Measurements from ENCODE around the gene SPPL2B. TPM values are rescaled to one million over a fixed set of nuclear protein-coding genes. Genes with fewer than 3 reads are reported as not detected.
"Not testable (repeated sequence)": the region's sequence is repeated elsewhere in the genome, so short reads cannot be mapped to it uniquely, and the experiment has no call there.

SPPL2B gene
- total and polyA plus RNA-seq, 4 donors: 30.2 to 140 (median 73.4) TPM

DNA sequence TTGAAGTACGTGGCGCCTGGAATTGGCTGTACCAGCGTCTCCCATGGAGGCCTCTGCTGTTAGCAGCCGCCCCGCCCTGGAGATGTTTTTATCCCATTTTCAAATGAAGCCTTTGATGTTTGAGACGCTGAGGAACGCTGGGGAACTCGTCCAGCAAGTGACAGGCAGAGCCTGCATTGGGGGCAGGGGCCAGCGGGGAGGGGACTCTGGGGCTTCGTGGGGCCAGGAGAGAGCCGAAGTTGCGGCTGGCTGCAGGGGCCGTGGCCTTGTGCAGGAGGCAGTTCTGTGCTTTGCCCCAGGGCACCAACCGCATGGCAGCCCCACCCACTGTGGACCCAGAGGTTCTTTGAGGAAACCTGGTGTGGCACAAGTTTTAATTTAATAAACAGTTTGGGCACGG is 13.5 kb downstream of the SPPL2B start:
- WGBS (ENCODE audit: insufficient coverage): 83% methylated on average over 14 of the region's 15 CpGs
- no peak overlapping the region for H3K27ac ChIP-seq (ENCODE audit: low read depth, low read length)

DNA sequence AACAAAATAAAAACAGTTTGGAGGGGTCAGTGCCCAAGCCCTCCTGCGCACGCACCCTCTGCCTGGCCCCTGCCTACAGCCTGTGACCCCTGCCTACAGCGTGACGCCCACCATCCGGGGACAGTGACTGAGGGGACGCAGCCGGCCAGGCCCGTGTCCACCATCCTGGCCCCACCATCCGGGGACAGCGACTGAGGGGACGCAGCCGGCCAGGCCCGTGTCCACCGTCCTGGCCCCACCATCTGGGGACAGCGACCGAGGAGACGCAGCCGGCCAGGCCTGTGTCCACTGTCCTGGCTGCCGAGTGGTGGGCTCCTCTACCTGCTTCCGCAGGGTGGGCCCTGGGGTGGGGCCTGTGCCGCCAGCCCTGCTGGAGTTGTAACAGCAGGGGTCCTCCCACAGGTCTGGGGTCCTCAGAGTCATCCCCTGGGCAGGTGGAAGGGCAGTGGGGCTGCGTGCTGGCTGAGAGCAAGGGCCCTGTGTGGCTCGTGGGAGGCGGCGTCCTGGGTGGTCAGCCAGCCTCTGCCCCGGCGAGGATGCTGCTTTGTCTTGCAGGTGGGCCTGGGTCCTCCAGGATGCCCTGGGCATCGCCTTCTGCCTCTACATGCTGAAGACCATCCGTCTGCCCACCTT is 14.3 kb downstream of the SPPL2B start:
- Histone ChIP-seq H3K36me3 (ENCODE audit: control insufficient read depth, insufficient read depth, low read length) (peaks cover 90% of the 10 kb centered on the region), H3K9me3 (ENCODE audit: control insufficient read depth, insufficient read depth, low read length) (no peaks in the 10 kb centered on the region), H3K27ac (ENCODE audit: low read depth, low read length) (no peak overlapping the region), H3K27me3 (ENCODE audit: control insufficient read depth, insufficient read depth, low read length) (no peaks in the 10 kb centered on the region), H3K4me3 (ENCODE audit: low read depth, low read length) (no peak overlapping the region), H3K4me1 (ENCODE audit: control insufficient read depth, insufficient read depth, low read length) (peaks cover 11% of the 10 kb centered on the region)
- 97% methylated on average over 29 of the region's 29 CpGs for WGBS (ENCODE audit: insufficient coverage)
- DNase-seq (ENCODE audit: low read depth in 4 of 6, low spot score in 6 of 6): no peak

More for the DNA sequence above, 13.5 kb downstream of the SPPL2B start:
- no peak for DNase-seq (ENCODE audit: low read depth in 4 of 6, low spot score in 6 of 6)
- no peaks in the 10 kb centered on the region for H3K9me3 ChIP-seq (ENCODE audit: control insufficient read depth, insufficient read depth, low read length)
- no peak overlapping the region for H3K4me3 ChIP-seq (ENCODE audit: low read depth, low read length)
- no peaks in the 10 kb centered on the region for H3K27me3 ChIP-seq (ENCODE audit: control insufficient read depth, insufficient read depth, low read length)
- H3K4me1 ChIP-seq (ENCODE audit: control insufficient read depth, insufficient read depth, low read length): peaks cover 19% of the 10 kb centered on the region
- H3K36me3 ChIP-seq (ENCODE audit: control insufficient read depth, insufficient read depth, low read length): peaks cover 97% of the 10 kb centered on the region

DNA sequence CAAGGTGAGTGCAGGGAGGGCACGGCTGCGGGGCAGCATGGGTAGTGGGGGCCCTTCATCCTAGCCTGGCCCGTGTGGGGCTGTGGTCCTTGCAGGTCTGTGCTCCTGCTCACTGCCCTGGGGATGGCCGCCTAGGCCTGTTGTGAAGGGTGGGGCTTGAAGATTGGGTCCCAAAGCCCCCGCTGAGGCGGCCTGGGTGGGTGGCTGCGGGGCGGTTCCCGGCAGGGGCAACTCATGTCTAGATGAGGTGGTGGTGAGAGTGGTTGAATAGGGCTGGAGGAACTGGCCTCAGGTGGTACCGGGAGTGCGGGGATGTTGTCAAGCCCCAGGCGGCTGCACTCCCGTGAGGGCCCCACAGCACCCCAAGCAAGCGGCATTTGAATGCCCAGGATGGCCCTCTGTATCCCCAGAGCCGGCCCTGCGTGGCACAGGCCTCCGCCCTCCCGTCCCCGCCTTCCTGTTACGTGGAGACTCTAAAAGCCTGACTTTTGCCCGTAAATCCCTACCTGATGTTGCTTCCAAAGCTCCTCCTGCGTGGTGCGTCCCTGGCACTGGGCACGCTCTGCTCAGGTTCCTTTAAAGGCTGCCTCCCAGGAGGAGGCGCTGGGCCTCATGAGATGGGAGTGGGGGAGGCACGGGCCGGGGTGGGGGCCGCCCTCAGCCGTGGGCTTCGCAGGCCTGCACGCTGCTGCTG is 15.0 kb downstream of the SPPL2B start:
- DNase-seq (ENCODE audit: low read depth in 4 of 6, low spot score in 6 of 6): no peak
- Histone ChIP-seq H3K27ac (ENCODE audit: low read depth, low read length) (no peak overlapping the region), H3K9me3 (ENCODE audit: control insufficient read depth, insufficient read depth, low read length) (no peaks in the 10 kb centered on the region), H3K4me1 (ENCODE audit: control insufficient read depth, insufficient read depth, low read length) (peaks cover 9% of the 10 kb centered on the region), H3K27me3 (ENCODE audit: control insufficient read depth, insufficient read depth, low read length) (no peaks in the 10 kb centered on the region), H3K36me3 (ENCODE audit: control insufficient read depth, insufficient read depth, low read length) (peaks cover 85% of the 10 kb centered on the region), H3K4me3 (ENCODE audit: low read depth, low read length) (no peak overlapping the region)
- 97% methylated on average over 29 of the region's 31 CpGs for WGBS (ENCODE audit: insufficient coverage)

DNA sequence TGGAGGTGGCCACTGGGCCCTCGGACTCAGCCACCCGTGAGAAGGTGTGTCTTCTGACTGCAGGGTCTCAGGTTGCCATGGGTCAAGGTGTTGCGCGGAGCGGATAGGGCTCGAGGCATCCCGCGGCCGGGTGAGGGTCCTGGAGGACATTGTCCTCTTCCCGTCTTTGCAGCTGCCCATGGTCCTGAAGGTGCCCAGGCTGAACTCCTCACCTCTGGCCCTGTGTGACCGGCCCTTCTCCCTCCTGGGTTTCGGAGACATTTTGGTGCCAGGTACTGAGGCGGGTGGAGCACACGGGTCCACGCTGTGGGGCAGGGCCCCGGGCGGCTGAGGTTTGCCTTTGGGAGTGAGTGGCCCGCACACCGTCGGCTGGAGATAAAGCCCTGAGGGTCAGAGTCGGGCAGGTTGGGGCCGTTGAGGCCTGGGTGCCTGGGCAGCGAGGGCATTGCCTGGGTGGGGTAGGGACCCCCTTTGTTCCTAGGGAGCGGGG is 15.9 kb downstream of the SPPL2B start:
- Histone ChIP-seq H3K36me3 (ENCODE audit: control insufficient read depth, insufficient read depth, low read length) (peaks cover 80% of the 10 kb centered on the region), H3K27ac (ENCODE audit: low read depth, low read length) (no peak overlapping the region), H3K27me3 (ENCODE audit: control insufficient read depth, insufficient read depth, low read length) (no peaks in the 10 kb centered on the region), H3K4me3 (ENCODE audit: low read depth, low read length) (no peak overlapping the region), H3K4me1 (ENCODE audit: control insufficient read depth, insufficient read depth, low read length) (peaks cover 9% of the 10 kb centered on the region), H3K9me3 (ENCODE audit: control insufficient read depth, insufficient read depth, low read length) (no peaks in the 10 kb centered on the region)
- 90% methylated on average over 16 of the region's 24 CpGs for WGBS (ENCODE audit: insufficient coverage)
- no peak for DNase-seq (ENCODE audit: low read depth in 4 of 6, low spot score in 6 of 6)

DNA sequence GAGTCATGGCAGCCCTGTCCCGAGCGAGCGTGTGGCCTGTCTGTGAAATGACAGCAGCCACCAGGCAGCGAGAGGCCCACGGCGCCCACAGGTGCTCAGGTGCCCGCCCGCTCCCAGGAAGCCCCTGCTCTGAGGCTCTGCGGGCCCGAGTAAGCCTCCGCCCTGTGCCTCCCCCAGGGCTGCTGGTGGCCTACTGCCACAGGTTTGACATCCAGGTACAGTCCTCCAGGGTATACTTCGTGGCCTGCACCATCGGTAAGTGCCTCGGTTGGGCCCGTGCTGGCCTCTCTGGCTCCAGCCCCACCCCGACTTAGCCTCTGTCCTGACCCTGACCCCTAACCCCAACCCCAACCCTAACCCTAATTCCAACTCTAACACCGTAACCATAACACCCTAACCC is 16.6 kb downstream of the SPPL2B start:
- no peaks in the 10 kb centered on the region for H3K9me3 ChIP-seq (ENCODE audit: control insufficient read depth, insufficient read depth, low read length)
- 96% methylated on average over 17 of the region's 17 CpGs for WGBS (ENCODE audit: insufficient coverage)
- peaks cover 78% of the 10 kb centered on the region for H3K36me3 ChIP-seq (ENCODE audit: control insufficient read depth, insufficient read depth, low read length)
- peaks cover 9% of the 10 kb centered on the region for H3K4me1 ChIP-seq (ENCODE audit: control insufficient read depth, insufficient read depth, low read length)
- no peak overlapping the region for H3K27ac ChIP-seq (ENCODE audit: low read depth, low read length)
- no peaks in the 10 kb centered on the region for H3K27me3 ChIP-seq (ENCODE audit: control insufficient read depth, insufficient read depth, low read length)
- no peak for DNase-seq (ENCODE audit: low read depth in 4 of 6, low spot score in 6 of 6)
- H3K4me3 ChIP-seq (ENCODE audit: low read depth, low read length): no peak overlapping the region

DNA sequence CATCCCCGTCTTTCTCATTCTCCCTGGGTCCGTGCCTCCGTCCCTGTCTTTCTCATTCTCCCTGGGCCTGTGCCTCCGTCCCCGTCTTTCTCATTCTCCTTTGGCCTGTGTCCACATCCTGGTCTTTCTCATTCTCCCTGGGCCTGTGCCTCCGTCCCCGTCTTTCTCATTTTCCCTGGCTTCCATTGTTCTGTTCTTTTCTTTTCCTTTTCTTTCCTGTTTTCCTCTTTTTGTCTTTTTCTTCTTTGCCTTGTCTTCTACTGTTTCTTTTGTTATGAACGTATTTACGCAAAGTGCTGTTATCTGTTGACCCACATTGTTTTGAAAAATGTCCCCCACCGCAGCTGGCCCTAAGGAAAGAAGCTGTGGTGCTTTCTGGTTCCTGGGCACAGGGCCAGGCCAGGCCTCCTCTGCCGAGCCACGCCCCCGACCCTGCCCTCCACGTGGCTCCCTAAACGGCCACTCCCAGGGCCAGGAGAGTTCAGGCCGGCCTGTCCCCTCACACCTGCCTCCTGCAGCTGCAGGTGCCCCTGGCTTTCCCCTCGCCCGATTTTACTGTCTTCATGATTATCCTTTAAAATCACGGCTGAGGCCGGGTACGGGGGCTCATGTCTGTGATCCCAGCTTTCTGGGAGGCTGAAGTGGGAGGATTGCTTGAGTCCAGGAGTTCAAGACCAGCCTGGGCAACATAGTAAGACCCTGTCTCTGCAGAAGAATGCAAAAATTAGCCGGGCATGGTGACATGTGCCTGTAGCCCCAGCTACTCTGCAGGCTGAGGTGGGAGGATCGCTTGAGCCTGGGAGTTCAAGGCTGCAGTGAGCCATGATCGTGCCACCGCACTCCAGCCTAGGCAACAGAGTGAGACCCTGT is 17.5 kb downstream of the SPPL2B start:
- H3K4me3 ChIP-seq (ENCODE audit: low read depth, low read length): no peak overlapping the region
- no peak for DNase-seq (ENCODE audit: low read depth in 4 of 6, low spot score in 6 of 6)
- H3K27me3 ChIP-seq (ENCODE audit: control insufficient read depth, insufficient read depth, low read length): no peaks in the 10 kb centered on the region
- peaks cover 77% of the 10 kb centered on the region for H3K36me3 ChIP-seq (ENCODE audit: control insufficient read depth, insufficient read depth, low read length)
- H3K4me1 ChIP-seq (ENCODE audit: control insufficient read depth, insufficient read depth, low read length): peaks cover 9% of the 10 kb centered on the region
- H3K9me3 ChIP-seq (ENCODE audit: control insufficient read depth, insufficient read depth, low read length): no peaks in the 10 kb centered on the region
- H3K27ac ChIP-seq (ENCODE audit: low read depth, low read length): no peak overlapping the region
- WGBS (ENCODE audit: insufficient coverage): 65% methylated on average over 21 of the region's 25 CpGs

DNA sequence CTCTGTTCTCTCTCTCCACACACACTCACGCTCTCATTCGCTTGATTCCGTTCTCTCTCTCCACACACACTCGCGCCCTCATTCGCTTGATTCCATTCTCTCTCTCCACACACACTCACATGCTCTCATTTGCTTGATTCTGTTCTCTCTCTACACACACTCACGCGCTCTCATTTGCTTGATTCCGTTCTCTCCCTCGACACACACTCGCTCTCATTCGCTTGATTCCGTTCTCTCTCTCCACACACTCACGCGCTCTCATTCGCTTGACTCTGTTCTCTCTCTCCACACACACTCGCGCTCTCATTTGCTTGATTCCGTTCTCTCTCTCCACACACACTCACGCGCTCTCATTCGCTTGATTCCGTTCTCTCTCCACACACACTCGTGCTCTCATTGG is 21.3 kb downstream of the SPPL2B start:
- H3K36me3 ChIP-seq (ENCODE audit: control insufficient read depth, insufficient read depth, low read length): peaks cover 79% of the 10 kb centered on the region

DNA sequence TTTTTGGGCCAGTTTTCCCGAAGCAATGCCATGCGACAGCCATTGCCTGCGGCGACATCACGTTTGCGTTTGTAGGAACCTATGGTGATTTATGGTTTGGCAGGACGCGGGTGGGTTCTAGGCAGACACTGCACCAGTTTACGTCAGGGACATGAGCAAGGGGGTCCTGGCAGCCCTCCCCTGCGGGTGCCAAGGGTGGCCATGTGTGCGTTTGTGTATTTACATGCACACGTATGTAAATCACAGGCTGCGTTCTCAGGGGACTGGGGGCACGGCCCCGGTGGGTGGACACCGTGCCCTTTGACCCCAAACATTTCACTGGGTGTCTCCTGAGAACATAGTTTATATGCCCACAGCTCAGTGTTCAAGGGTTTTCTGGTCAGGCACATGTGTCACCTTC is 22.2 kb downstream of the SPPL2B start:
- Histone ChIP-seq H3K36me3 (ENCODE audit: control insufficient read depth, insufficient read depth, low read length) (peaks cover 79% of the 10 kb centered on the region), H3K4me3 (ENCODE audit: low read depth, low read length) (no peak overlapping the region), H3K9me3 (ENCODE audit: control insufficient read depth, insufficient read depth, low read length) (no peaks in the 10 kb centered on the region), H3K27me3 (ENCODE audit: control insufficient read depth, insufficient read depth, low read length) (no peaks in the 10 kb centered on the region), H3K27ac (ENCODE audit: low read depth, low read length) (no peak overlapping the region), H3K4me1 (ENCODE audit: control insufficient read depth, insufficient read depth, low read length) (peaks cover 4% of the 10 kb centered on the region)
- 81% methylated on average over 15 of the region's 16 CpGs for WGBS (ENCODE audit: insufficient coverage)
- no peak for DNase-seq (ENCODE audit: low read depth in 4 of 6, low spot score in 6 of 6)

More for the DNA sequence above, 21.3 kb downstream of the SPPL2B start:
- H3K9me3 ChIP-seq (ENCODE audit: control insufficient read depth, insufficient read depth, low read length); H3K27me3 ChIP-seq (ENCODE audit: control insufficient read depth, insufficient read depth, low read length); H3K4me1 ChIP-seq (ENCODE audit: control insufficient read depth, insufficient read depth, low read length); H3K27ac ChIP-seq (ENCODE audit: low read depth, low read length); DNase-seq (ENCODE audit: low read depth in 4 of 6, low spot score in 6 of 6); H3K4me3 ChIP-seq (ENCODE audit: low read depth, low read length): not testable (repeated sequence)
- WGBS (ENCODE audit: insufficient coverage): 91% methylated on average over 24 of the region's 24 CpGs

DNA sequence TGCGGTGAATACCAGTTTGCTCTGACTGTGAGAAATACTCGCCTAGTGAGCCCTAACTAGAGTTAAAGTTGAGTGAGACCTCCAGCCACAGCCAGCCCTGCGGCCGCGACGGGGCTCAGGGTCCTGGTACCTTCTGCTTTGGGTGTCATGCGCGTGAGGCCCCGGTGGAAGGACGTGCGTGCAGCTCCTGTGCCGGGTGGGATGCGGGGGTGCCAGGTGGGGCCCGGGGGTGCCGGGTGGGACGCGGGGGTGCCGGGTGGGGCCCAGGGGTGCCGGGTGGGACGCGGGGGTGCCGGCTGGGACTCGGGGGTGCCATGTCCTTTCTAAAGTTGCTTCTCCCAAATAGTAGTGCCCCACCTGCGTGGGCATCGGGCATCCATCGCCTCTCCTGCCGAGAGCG is 23.1 kb downstream of the SPPL2B start:
- H3K27ac ChIP-seq (ENCODE audit: low read depth, low read length): no peak overlapping the region
- peaks cover 79% of the 10 kb centered on the region for H3K36me3 ChIP-seq (ENCODE audit: control insufficient read depth, insufficient read depth, low read length)
- WGBS (ENCODE audit: insufficient coverage): 94% methylated on average over 21 of the region's 28 CpGs

More for the DNA sequence above, 23.1 kb downstream of the SPPL2B start:
- no peaks in the 10 kb centered on the region for H3K27me3 ChIP-seq (ENCODE audit: control insufficient read depth, insufficient read depth, low read length)
- no peak for DNase-seq (ENCODE audit: low read depth in 4 of 6, low spot score in 6 of 6)
- no peaks in the 10 kb centered on the region for H3K9me3 ChIP-seq (ENCODE audit: control insufficient read depth, insufficient read depth, low read length)
- H3K4me3 ChIP-seq (ENCODE audit: low read depth, low read length): no peak overlapping the region
- H3K4me1 ChIP-seq (ENCODE audit: control insufficient read depth, insufficient read depth, low read length): no peaks in the 10 kb centered on the region

Data from spinal cord (tissue), 10 donors.